Measurements from ENCODE around the gene ZNF205.

- TF ChIP-seq CTCF (IDR thresholded peaks at IDR 0.05) (no peak), EZH2 (IDR thresholded peaks at IDR 0.05) (no peak)
Measured at GRCh38 chr16:3122926-3123570, 10.7 kb downstream of the ZNF205 start.
